OCI-LY1 (cell line): ENCODE data around the gene CD3D.

Source experiments
- EZH2 ChIP-seq: fragments of 200-600 bp; sonication (generic), shearing (Covaris generic); IDR thresholded peaks from 2 replicates; pipeline ENCODE4 v1.8.0; 2017; ENCODE audit warnings: borderline replicate concordance, mixed run types, mild to moderate bottlenecking, antibody characterized with exemption, low read length, moderate library complexity, mixed read lengths
- TF ChIP-seq, protein P1 (sequence below): fragments of 200-600 bp; sonication (generic), shearing (Covaris generic); IDR thresholded peaks from 2 replicates; pipeline ENCODE4 v1.5.1; 2017; ENCODE audit warnings: mild to moderate bottlenecking, antibody characterized with exemption, low read length, moderate library complexity, mixed read lengths

GRCh38 chr11:118301600-118302195 is 40.8 kb downstream of the CD3D start:
- TF ChIP-seq, protein P1, sequence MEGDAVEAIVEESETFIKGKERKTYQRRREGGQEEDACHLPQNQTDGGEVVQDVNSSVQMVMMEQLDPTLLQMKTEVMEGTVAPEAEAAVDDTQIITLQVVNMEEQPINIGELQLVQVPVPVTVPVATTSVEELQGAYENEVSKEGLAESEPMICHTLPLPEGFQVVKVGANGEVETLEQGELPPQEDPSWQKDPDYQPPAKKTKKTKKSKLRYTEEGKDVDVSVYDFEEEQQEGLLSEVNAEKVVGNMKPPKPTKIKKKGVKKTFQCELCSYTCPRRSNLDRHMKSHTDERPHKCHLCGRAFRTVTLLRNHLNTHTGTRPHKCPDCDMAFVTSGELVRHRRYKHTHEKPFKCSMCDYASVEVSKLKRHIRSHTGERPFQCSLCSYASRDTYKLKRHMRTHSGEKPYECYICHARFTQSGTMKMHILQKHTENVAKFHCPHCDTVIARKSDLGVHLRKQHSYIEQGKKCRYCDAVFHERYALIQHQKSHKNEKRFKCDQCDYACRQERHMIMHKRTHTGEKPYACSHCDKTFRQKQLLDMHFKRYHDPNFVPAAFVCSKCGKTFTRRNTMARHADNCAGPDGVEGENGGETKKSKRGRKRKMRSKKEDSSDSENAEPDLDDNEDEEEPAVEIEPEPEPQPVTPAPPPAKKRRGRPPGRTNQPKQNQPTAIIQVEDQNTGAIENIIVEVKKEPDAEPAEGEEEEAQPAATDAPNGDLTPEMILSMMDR: no peak
- no peak for TF ChIP-seq EZH2
